GM23338 (cell line): ENCODE results near the gene DOCK1. TPM values are rescaled to one million over a fixed set of nuclear protein-coding genes. Genes with fewer than 3 reads are reported as not detected.

Source experiments
- ATAC-seq: fragments of 200-7000 bp; cut with Tn5 transposase; 3 replicates; pipeline ENCODE4 v1.9.1; 2020
- DNase-seq: peaks from one replicate; pipeline ENCODE4 v3.0.0-alpha.2; 2015; ENCODE audit warnings: low spot score
- H2AFZ ChIP-seq: fragments of 200-600 bp; sonication (generic); 2 replicates; pipeline ENCODE4 v1.8.0; 2016; ENCODE audit warnings: antibody characterized with exemption, mild to moderate bottlenecking, moderate library complexity
- H3F3A ChIP-seq: fragments of 200-600 bp; sonication (generic); replicated peaks from 2 replicates; pipeline ENCODE4 v1.8.0; 2017; ENCODE audit warnings: antibody characterized with exemption, mixed run types, low read depth
- H3K27ac ChIP-seq: fragments of 200-600 bp; sonication (generic); 2 replicates; pipeline ENCODE4 v1.6.1; 2016; ENCODE audit warnings: low read depth
- H3K27me3 ChIP-seq: fragments of 200-600 bp; sonication (generic); 2 replicates; pipeline ENCODE4 v1.8.0; 2016; ENCODE audit warnings: mild to moderate bottlenecking, mixed run types, moderate library complexity; ENCODE audit not compliant: insufficient read depth
- H3K36me3 ChIP-seq: fragments of 200-600 bp; sonication (generic); 2 replicates; pipeline ENCODE4 v1.8.0; 2016; ENCODE audit warnings: mild to moderate bottlenecking; ENCODE audit not compliant: insufficient read depth
- H3K4me1 ChIP-seq: fragments of 200-600 bp; sonication (generic); 2 replicates; pipeline ENCODE4 v1.8.0; 2016; ENCODE audit warnings: mild to moderate bottlenecking, moderate library complexity; ENCODE audit not compliant: insufficient read depth
- H3K4me2 ChIP-seq: fragments of 200-600 bp; sonication (generic); 2 replicates; pipeline ENCODE4 v1.7.1; 2017; ENCODE audit warnings: mixed run types
- H3K4me3 ChIP-seq: fragments of 200-600 bp; sonication (generic); 2 replicates; pipeline ENCODE4 v1.6.1; 2016; ENCODE audit warnings: mixed run types
- H3K79me2 ChIP-seq: fragments of 200-600 bp; sonication (generic); replicated peaks from 2 replicates; pipeline ENCODE4 v1.8.0; 2017; ENCODE audit warnings: mild to moderate bottlenecking; ENCODE audit not compliant: insufficient read depth
- H3K9me2 ChIP-seq: fragments of 200-600 bp; sonication (generic); 2 replicates; pipeline ENCODE4 v1.8.0; 2017; ENCODE audit not compliant: insufficient read depth
- H4K20me1 ChIP-seq: fragments of 200-600 bp; sonication (generic); replicated peaks from 2 replicates; pipeline ENCODE4 v1.8.0; 2017; ENCODE audit warnings: mild to moderate bottlenecking; ENCODE audit not compliant: insufficient read depth
- H3K27ac Mint-ChIP-seq: 2 replicates; pipeline ENCODE4 v1.8.0; 2020; ENCODE audit warnings: inconsistent platforms, mild to moderate bottlenecking, moderate library complexity, mixed read lengths
- H3K27me3 Mint-ChIP-seq: 3 replicates; pipeline ENCODE4 v1.8.0; 2022; ENCODE audit warnings: low read depth, mild to moderate bottlenecking, moderate library complexity, mixed read lengths, inconsistent platforms; ENCODE audit not compliant: insufficient read depth, poor library complexity
- H3K36me3 Mint-ChIP-seq: 3 replicates; pipeline ENCODE4 v1.8.0; 2021; ENCODE audit warnings: low read depth, mild to moderate bottlenecking, inconsistent platforms, moderate library complexity, mixed read lengths
- H3K4me1 Mint-ChIP-seq: 3 replicates; pipeline ENCODE4 v1.8.0; 2020; ENCODE audit warnings: mild to moderate bottlenecking, inconsistent platforms, mixed read lengths
- H3K4me3 Mint-ChIP-seq: 3 replicates; pipeline ENCODE4 v1.8.0; 2021; ENCODE audit warnings: moderate library complexity, mild to moderate bottlenecking, inconsistent platforms, mixed read lengths
- H3K9me3 Mint-ChIP-seq: 3 replicates; pipeline ENCODE4 v1.8.0; 2020; ENCODE audit warnings: moderate library complexity, mild to moderate bottlenecking, inconsistent platforms, mixed read lengths
- CREB1 ChIP-seq: fragments of 250-450 bp; sonication (Bioruptor Pico); IDR thresholded peaks from 2 replicates; pipeline ENCODE4 v1.5.0; 2020; ENCODE audit warnings: low read depth, mild to moderate bottlenecking, moderate library complexity
- JUNB ChIP-seq: IDR thresholded peaks from one replicate; pipeline ENCODE4 v1.6.1; 2016; ENCODE audit warnings: antibody characterized with exemption; ENCODE audit not compliant: unreplicated experiment
- POLR2AphosphoS5 ChIP-seq: IDR thresholded peaks from 2 replicates; pipeline ENCODE4 v1.6.1; 2016; ENCODE audit warnings: antibody characterized with exemption, low read depth
- ZNF114 ChIP-seq: fragments of 250-450 bp; sonication (Bioruptor Pico); IDR thresholded peaks from 2 replicates; pipeline ENCODE4 v1.5.0; 2020; ENCODE audit warnings: mild to moderate bottlenecking, moderate library complexity
- polyA plus RNA-seq: library from polyadenylated mRNA; unstranded; fragments of >200 nt; fragmentation: Nextera tagmentation; extraction: Ambion mirVana; gene quantifications from 2 replicates; pipeline ENCODE4 v1.2.1, GENCODE V29; 2016
- total RNA-seq: library from RNA; depleted of rRNA; stranded (reverse); fragments of >200 nt; shearing (Covaris generic); gene quantifications from 2 replicates; pipeline ENCODE4 v1.2.3, GENCODE V29; 2014
- TF ChIP-seq, protein P1 (sequence below): IDR thresholded peaks from 2 replicates; pipeline ENCODE4 v1.6.1; 2016; ENCODE audit warnings: antibody characterized with exemption
- TF ChIP-seq, protein P2 (sequence below): IDR thresholded peaks from one replicate; pipeline ENCODE4 v1.6.1; 2018; ENCODE audit warnings: antibody characterized with exemption; ENCODE audit not compliant: unreplicated experiment
- TF ChIP-seq, protein P3 (sequence below): fragments of 250-450 bp; sonication (Bioruptor Pico); IDR thresholded peaks from 2 replicates; pipeline ENCODE4 v1.5.0; 2020; ENCODE audit warnings: mild to moderate bottlenecking, moderate library complexity

The DOCK1 gene
- total and polyA plus RNA-seq, 2 experiments from 2014 or later, result 13.2 to 55.3 TPM

DNA sequence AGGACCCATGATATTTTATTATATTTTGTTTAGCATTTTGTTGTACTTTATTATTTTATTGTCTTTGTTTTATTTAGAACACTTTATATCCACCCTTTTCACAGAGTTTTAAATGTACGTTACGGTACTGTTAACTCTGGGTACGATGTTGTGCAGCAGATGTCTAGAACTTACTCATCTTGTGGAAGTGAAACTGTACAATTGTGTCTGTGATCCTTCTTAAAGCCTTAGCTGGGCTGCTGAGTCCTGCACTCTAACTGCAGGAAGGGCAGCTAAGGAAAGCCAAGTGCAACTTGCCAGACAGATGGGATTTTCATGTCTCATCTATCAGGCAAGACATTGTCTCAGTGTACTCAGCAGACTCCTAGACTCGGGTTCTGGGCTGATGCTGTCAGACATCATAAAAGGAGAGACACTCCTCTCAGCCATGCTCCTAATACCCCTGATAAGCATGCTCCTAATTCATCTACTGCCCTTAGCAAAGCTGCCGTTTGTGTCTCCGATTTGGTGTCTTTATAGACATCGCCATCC, 305.8 kb downstream of the DOCK1 start:
- Histone ChIP-seq H3F3A (no peaks in the 10 kb centered on the region), H3K27ac (0 out of 2 replicates have a peak overlapping the region, but pooled peaks have one; percentile 32), H3K4me1 (peaks cover 12% of the 10 kb centered on the region), H3K4me3 (no peak overlapping the region), H3K79me2 (no peaks in the 10 kb centered on the region), H3K4me2 (no peak overlapping the region; the same call in 1 of the 2 replicates), H4K20me1 (no peaks in the 10 kb centered on the region; the same call in 1 of the 2 replicates), H2AFZ (no peak overlapping the region), H3K27me3 (no peaks in the 10 kb centered on the region), H3K36me3 (no peaks in the 10 kb centered on the region), H3K9me2 (no peaks in the 10 kb centered on the region)
- H3K9me3 Mint-ChIP-seq, result no peaks in the 10 kb centered on the region
- H3K27ac Mint-ChIP-seq, result peak overlapping the region; percentile 30; the same call in 1 of the 2 replicates
- ATAC-seq (no peak), DNase-seq (no peak)
- H3K27me3 Mint-ChIP-seq, result peaks cover 6% of the 10 kb centered on the region
- no peak overlapping the region for H3K4me3 Mint-ChIP-seq
- no peaks in the 10 kb centered on the region for H3K36me3 Mint-ChIP-seq
- peaks cover 43% of the 10 kb centered on the region for H3K4me1 Mint-ChIP-seq
- no peak for TF ChIP-seq CREB1 (CRISPR knock-in tag)
- TF ChIP-seq, protein P1, sequence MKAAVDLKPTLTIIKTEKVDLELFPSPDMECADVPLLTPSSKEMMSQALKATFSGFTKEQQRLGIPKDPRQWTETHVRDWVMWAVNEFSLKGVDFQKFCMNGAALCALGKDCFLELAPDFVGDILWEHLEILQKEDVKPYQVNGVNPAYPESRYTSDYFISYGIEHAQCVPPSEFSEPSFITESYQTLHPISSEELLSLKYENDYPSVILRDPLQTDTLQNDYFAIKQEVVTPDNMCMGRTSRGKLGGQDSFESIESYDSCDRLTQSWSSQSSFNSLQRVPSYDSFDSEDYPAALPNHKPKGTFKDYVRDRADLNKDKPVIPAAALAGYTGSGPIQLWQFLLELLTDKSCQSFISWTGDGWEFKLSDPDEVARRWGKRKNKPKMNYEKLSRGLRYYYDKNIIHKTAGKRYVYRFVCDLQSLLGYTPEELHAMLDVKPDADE, result no peak
- no peak for TF ChIP-seq JUNB
- TF ChIP-seq POLR2AphosphoS5, result no peak
- TF ChIP-seq, protein P2, sequence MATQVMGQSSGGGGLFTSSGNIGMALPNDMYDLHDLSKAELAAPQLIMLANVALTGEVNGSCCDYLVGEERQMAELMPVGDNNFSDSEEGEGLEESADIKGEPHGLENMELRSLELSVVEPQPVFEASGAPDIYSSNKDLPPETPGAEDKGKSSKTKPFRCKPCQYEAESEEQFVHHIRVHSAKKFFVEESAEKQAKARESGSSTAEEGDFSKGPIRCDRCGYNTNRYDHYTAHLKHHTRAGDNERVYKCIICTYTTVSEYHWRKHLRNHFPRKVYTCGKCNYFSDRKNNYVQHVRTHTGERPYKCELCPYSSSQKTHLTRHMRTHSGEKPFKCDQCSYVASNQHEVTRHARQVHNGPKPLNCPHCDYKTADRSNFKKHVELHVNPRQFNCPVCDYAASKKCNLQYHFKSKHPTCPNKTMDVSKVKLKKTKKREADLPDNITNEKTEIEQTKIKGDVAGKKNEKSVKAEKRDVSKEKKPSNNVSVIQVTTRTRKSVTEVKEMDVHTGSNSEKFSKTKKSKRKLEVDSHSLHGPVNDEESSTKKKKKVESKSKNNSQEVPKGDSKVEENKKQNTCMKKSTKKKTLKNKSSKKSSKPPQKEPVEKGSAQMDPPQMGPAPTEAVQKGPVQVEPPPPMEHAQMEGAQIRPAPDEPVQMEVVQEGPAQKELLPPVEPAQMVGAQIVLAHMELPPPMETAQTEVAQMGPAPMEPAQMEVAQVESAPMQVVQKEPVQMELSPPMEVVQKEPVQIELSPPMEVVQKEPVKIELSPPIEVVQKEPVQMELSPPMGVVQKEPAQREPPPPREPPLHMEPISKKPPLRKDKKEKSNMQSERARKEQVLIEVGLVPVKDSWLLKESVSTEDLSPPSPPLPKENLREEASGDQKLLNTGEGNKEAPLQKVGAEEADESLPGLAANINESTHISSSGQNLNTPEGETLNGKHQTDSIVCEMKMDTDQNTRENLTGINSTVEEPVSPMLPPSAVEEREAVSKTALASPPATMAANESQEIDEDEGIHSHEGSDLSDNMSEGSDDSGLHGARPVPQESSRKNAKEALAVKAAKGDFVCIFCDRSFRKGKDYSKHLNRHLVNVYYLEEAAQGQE, result no peak

DNA sequence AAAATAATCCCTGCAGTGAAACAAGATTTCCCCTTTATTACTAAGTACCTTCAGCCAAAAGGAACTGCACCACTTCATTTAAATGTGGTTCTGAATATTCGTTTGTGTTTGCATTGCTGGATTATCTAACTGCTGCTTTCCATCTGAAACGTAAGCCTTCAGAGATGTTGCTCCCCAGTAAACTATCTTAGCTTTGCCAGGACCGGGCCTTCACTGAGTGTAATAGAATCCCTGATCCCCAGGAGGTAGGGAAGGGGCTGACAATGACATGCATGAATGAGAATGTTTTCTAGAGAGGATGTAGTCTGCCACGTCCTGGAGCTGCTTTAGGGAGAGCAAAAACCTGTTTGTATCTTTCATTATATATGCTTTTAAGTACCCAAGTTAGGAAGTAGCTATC, 310.6 kb downstream of the DOCK1 start:
- no peak overlapping the region for H3K4me3 ChIP-seq
- peaks cover 5% of the 10 kb centered on the region for H3K27me3 Mint-ChIP-seq
- H3K9me3 Mint-ChIP-seq, result peaks cover 5% of the 10 kb centered on the region; the same call in 1 of the 3 replicates
- H3K36me3 ChIP-seq, result no peaks in the 10 kb centered on the region
- H3K4me1 ChIP-seq, result peaks cover 33% of the 10 kb centered on the region
- H3K4me2 ChIP-seq, result peak overlapping the region; percentile 24
- DNase-seq, result peak; percentile 73
- H3K4me1 Mint-ChIP-seq, result peaks cover 38% of the 10 kb centered on the region
- H3K9me2 ChIP-seq, result 0 out of 2 replicates have a peak, but pooled peaks cover 14% of the 10 kb centered on the region
- peak overlapping the region; percentile 73; the same call in 1 of the 2 replicates for H3K27ac ChIP-seq
- peak overlapping the region; percentile 75 for H3K27ac Mint-ChIP-seq
- no peaks in the 10 kb centered on the region for H3F3A ChIP-seq
- peaks cover 10% of the 10 kb centered on the region for H3K36me3 Mint-ChIP-seq
- no peak overlapping the region for H2AFZ ChIP-seq
- H3K79me2 ChIP-seq, result no peaks in the 10 kb centered on the region
- TF ChIP-seq ZNF114 (CRISPR knock-in tag), result no peak
- TF ChIP-seq, protein P3, sequence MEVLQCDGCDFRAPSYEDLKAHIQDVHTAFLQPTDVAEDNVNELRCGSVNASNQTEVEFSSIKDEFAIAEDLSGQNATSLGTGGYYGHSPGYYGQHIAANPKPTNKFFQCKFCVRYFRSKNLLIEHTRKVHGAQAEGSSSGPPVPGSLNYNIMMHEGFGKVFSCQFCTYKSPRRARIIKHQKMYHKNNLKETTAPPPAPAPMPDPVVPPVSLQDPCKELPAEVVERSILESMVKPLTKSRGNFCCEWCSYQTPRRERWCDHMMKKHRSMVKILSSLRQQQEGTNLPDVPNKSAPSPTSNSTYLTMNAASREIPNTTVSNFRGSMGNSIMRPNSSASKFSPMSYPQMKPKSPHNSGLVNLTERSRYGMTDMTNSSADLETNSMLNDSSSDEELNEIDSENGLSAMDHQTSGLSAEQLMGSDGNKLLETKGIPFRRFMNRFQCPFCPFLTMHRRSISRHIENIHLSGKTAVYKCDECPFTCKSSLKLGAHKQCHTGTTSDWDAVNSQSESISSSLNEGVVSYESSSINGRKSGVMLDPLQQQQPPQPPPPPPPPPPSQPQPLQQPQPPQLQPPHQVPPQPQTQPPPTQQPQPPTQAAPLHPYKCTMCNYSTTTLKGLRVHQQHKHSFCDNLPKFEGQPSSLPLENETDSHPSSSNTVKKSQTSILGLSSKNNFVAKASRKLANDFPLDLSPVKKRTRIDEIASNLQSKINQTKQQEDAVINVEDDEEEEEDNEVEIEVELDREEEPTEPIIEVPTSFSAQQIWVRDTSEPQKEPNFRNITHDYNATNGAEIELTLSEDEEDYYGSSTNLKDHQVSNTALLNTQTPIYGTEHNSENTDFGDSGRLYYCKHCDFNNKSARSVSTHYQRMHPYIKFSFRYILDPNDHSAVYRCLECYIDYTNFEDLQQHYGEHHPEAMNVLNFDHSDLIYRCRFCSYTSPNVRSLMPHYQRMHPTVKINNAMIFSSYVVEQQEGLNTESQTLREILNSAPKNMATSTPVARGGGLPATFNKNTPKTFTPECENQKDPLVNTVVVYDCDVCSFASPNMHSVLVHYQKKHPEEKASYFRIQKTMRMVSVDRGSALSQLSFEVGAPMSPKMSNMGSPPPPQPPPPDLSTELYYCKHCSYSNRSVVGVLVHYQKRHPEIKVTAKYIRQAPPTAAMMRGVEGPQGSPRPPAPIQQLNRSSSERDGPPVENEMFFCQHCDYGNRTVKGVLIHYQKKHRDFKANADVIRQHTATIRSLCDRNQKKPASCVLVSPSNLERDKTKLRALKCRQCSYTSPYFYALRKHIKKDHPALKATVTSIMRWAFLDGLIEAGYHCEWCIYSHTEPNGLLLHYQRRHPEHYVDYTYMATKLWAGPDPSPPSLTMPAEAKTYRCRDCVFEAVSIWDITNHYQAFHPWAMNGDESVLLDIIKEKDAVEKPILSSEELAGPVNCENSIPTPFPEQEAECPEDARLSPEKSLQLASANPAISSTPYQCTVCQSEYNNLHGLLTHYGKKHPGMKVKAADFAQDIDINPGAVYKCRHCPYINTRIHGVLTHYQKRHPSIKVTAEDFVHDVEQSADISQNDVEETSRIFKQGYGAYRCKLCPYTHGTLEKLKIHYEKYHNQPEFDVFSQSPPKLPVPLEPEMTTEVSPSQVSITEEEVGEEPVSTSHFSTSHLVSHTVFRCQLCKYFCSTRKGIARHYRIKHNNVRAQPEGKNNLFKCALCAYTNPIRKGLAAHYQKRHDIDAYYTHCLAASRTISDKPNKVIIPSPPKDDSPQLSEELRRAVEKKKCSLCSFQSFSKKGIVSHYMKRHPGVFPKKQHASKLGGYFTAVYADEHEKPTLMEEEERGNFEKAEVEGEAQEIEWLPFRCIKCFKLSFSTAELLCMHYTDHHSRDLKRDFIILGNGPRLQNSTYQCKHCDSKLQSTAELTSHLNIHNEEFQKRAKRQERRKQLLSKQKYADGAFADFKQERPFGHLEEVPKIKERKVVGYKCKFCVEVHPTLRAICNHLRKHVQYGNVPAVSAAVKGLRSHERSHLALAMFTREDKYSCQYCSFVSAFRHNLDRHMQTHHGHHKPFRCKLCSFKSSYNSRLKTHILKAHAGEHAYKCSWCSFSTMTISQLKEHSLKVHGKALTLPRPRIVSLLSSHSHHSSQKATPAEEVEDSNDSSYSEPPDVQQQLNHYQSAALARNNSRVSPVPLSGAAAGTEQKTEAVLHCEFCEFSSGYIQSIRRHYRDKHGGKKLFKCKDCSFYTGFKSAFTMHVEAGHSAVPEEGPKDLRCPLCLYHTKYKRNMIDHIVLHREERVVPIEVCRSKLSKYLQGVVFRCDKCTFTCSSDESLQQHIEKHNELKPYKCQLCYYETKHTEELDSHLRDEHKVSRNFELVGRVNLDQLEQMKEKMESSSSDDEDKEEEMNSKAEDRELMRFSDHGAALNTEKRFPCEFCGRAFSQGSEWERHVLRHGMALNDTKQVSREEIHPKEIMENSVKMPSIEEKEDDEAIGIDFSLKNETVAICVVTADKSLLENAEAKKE (CRISPR knock-in tag), result peak; percentile 79
- no peaks in the 10 kb centered on the region; the same call in 1 of the 2 replicates for H4K20me1 ChIP-seq
- ATAC-seq, result peak; percentile 96
- peak overlapping the region; percentile 48 for H3K4me3 Mint-ChIP-seq
- no peaks in the 10 kb centered on the region for H3K27me3 ChIP-seq
